NCI-H2171 treated with DMSO at 0.1 percent for 48 hours (cell line): Measurements from ENCODE around the gene DHTKD1.
"Not testable (repeated sequence)": the region's sequence is repeated elsewhere in the genome, so short reads cannot be mapped to it uniquely, and the experiment has no call there.

Experiments
- DNase-seq: peaks from one replicate; lab custom pipeline; 2025; lab: John Stamatoyannopoulos, UW

The DHTKD1 gene

GRCh38 chr10:12150163-12150562 is 81.4 kb downstream of the DHTKD1 start:
- DNase-seq = no peak

- DNase-seq = no peak
These were observed 85.8 kb downstream of the DHTKD1 start for GRCh38 chr10:12154516-12154915.

- no peak for DNase-seq
These were observed 87.8 kb downstream of the DHTKD1 start for GRCh38 chr10:12156367-12157123.

GRCh38 chr10:12158111-12158510 is 89.4 kb downstream of the DHTKD1 start:
- no peak for DNase-seq

- no peak for DNase-seq
These were observed 91.9 kb downstream of the DHTKD1 start for GRCh38 chr10:12160664-12161063.

- DNase-seq = no peak
These were observed 94.2 kb downstream of the DHTKD1 start for GRCh38 chr10:12162927-12163326.

GRCh38 chr10:12164085-12164484 is 95.3 kb downstream of the DHTKD1 start:
- DNase-seq = no peak

GRCh38 chr10:12165036-12165435 is 96.3 kb downstream of the DHTKD1 start:
- DNase-seq = no peak

GRCh38 chr10:12165999-12166775 is 97.4 kb downstream of the DHTKD1 start:
- DNase-seq = no peak

- not testable (repeated sequence) for DNase-seq
These were observed 102.8 kb downstream of the DHTKD1 start for GRCh38 chr10:12171512-12171911.
